ENCODE results near the gene CGB1.

The CGB1 gene

GRCh38 chr19:48988286-48988685 is 48.4 kb downstream of the CGB1 start:
- no peak for DNase-seq (ENCODE audit: extremely low read depth, insufficient read length)
- no peak for TF ChIP-seq CTCF (IDR thresholded peaks at IDR 0.05; ENCODE audit: insufficient read depth, low read length, poor library complexity, severe bottlenecking)
- Histone ChIP-seq H3K4me3 (replicated peaks; ENCODE audit: low read depth, low read length) (no peak overlapping the region), H3K27me3 (replicated peaks; ENCODE audit: control insufficient read depth, insufficient read depth, low read length) (no peaks in the 10 kb centered on the region), H3K36me3 (ENCODE audit: control insufficient read depth, insufficient read depth, low read length) (peaks cover 18% of the 10 kb centered on the region)

GRCh38 chr19:48987323-48987722 is 49.4 kb downstream of the CGB1 start:
- H3K36me3 ChIP-seq (ENCODE audit: control insufficient read depth, insufficient read depth, low read length): peaks cover 20% of the 10 kb centered on the region
- no peak overlapping the region for H3K4me3 ChIP-seq (replicated peaks; ENCODE audit: low read depth, low read length)
- no peaks in the 10 kb centered on the region for H3K27me3 ChIP-seq (replicated peaks; ENCODE audit: control insufficient read depth, insufficient read depth, low read length)
- TF ChIP-seq CTCF (IDR thresholded peaks at IDR 0.05; ENCODE audit: insufficient read depth, low read length, poor library complexity, severe bottlenecking): no peak
- DNase-seq (ENCODE audit: extremely low read depth, insufficient read length): no peak

GRCh38 chr19:48986211-48986610 is 50.5 kb downstream of the CGB1 start:
- H3K4me3 ChIP-seq (replicated peaks; ENCODE audit: low read depth, low read length): no peak overlapping the region
- no peak for DNase-seq (ENCODE audit: extremely low read depth, insufficient read length)
- no peaks in the 10 kb centered on the region for H3K27me3 ChIP-seq (replicated peaks; ENCODE audit: control insufficient read depth, insufficient read depth, low read length)
- no peak for TF ChIP-seq CTCF (IDR thresholded peaks at IDR 0.05; ENCODE audit: insufficient read depth, low read length, poor library complexity, severe bottlenecking)
- peaks cover 26% of the 10 kb centered on the region for H3K36me3 ChIP-seq (ENCODE audit: control insufficient read depth, insufficient read depth, low read length)

GRCh38 chr19:48985711-48986110 is 51.0 kb downstream of the CGB1 start:
- Histone ChIP-seq H3K27me3 (replicated peaks; ENCODE audit: control insufficient read depth, insufficient read depth, low read length) (no peaks in the 10 kb centered on the region), H3K4me3 (replicated peaks; ENCODE audit: low read depth, low read length) (no peak overlapping the region), H3K36me3 (ENCODE audit: control insufficient read depth, insufficient read depth, low read length) (peaks cover 26% of the 10 kb centered on the region)
- TF ChIP-seq CTCF (IDR thresholded peaks at IDR 0.05; ENCODE audit: insufficient read depth, low read length, poor library complexity, severe bottlenecking): no peak
- DNase-seq (ENCODE audit: extremely low read depth, insufficient read length): no peak
